Measurements from ENCODE around the gene ZNF397.

DNA sequence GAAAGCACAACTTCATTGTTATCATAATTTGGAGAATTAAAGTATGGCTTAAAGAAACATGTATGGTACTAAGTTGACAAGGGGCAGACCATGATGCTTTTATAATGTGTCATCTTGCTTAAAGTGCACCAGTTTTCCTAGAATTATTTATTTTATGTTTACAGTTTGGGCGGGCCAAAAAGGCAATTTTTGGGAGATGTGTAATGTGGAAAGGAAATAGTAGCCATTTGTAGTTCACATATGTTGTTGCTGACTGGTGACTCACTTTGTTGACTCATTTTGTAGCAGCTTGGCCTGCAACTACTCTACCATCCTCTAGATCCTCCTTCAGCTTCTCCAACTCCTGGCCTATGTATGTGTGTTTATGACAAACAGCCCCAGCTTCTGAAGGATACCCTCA lies 41.5 kb downstream of the ZNF397 start:
- TF ChIP-seq, protein P1, sequence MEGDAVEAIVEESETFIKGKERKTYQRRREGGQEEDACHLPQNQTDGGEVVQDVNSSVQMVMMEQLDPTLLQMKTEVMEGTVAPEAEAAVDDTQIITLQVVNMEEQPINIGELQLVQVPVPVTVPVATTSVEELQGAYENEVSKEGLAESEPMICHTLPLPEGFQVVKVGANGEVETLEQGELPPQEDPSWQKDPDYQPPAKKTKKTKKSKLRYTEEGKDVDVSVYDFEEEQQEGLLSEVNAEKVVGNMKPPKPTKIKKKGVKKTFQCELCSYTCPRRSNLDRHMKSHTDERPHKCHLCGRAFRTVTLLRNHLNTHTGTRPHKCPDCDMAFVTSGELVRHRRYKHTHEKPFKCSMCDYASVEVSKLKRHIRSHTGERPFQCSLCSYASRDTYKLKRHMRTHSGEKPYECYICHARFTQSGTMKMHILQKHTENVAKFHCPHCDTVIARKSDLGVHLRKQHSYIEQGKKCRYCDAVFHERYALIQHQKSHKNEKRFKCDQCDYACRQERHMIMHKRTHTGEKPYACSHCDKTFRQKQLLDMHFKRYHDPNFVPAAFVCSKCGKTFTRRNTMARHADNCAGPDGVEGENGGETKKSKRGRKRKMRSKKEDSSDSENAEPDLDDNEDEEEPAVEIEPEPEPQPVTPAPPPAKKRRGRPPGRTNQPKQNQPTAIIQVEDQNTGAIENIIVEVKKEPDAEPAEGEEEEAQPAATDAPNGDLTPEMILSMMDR (IDR thresholded peaks at IDR 0.05): no peak
- no peak for TF ChIP-seq POLR2A (IDR thresholded peaks at IDR 0.05)
